Peyer's patch (tissue), 4 donors: ENCODE results near the gene SEMA5B. TPM values are rescaled to one million over a fixed set of nuclear protein-coding genes. Genes with fewer than 3 reads are reported as not detected.

Experiments used
- DNase-seq, 3 donors: peaks; one replicate each; pipeline ENCODE4 v3.0.0-alpha.2; 2017 to 2019
- H3K27ac ChIP-seq, 4 donors: fragments of 200-600 bp; sonication (generic); one replicate each; pipeline ENCODE4 v1.5.1; 2016 to 2019
- H3K27me3 ChIP-seq, 2 donors: fragments of 200-600 bp; sonication (generic); one replicate each; pipeline ENCODE4 v1.5.1; 2019
- H3K36me3 ChIP-seq, 3 donors: fragments of 200-600 bp; sonication (generic); one replicate each; pipeline ENCODE4 v1.5.1; 2016 to 2019
- H3K4me1 ChIP-seq, 4 donors: fragments of 200-600 bp; sonication (generic); one replicate each; pipeline ENCODE4 v1.5.1; 2016 to 2019
- H3K4me3 ChIP-seq, 4 donors: fragments of 200-600 bp; sonication (generic); 1 replicate in 3 of 4; 2 replicates in 1 of 4; pipeline ENCODE4 v1.5.1; 2016 to 2019; ENCODE audit warnings: mild to moderate bottlenecking in 1 of 4
- H3K9me3 ChIP-seq, 4 donors: fragments of 200-600 bp; sonication (generic); one replicate each; pipeline ENCODE4 v1.5.1; 2016 to 2019; ENCODE audit warnings: mild to moderate bottlenecking in 1 of 4
- POLR2A ChIP-seq, 2 donors: fragments of 450-650 bp; IDR thresholded peaks; one replicate each; pipeline ENCODE4 v1.5.1; 2017; ENCODE audit warnings: antibody characterized with exemption in 2 of 2, mild to moderate bottlenecking in 2 of 2, moderate library complexity in 2 of 2
- total RNA-seq, 4 donors: library from RNA; depleted of rRNA; stranded (reverse); fragments of >200 nt; gene quantifications; one replicate each; pipeline ENCODE4 v1.1.0, GENCODE V29; 2016
- TF ChIP-seq, protein P1 (sequence below), 6 experiments: fragments of 450-650 bp in 4 of 6; fragments of 200-600 bp in 2 of 6; sonication (generic) in 1 of 6; IDR thresholded peaks; one replicate each; pipeline ENCODE4 v1.5.1; 2017 to 2019; ENCODE audit warnings: antibody characterized with exemption in 6 of 6, mild to moderate bottlenecking in 3 of 6, moderate library complexity in 1 of 6

SEMA5B gene
- total RNA-seq, 4 donors from 2014 or later = 0.54 to 6.8 (median 2.5) TPM; not detected in 1

DNA sequence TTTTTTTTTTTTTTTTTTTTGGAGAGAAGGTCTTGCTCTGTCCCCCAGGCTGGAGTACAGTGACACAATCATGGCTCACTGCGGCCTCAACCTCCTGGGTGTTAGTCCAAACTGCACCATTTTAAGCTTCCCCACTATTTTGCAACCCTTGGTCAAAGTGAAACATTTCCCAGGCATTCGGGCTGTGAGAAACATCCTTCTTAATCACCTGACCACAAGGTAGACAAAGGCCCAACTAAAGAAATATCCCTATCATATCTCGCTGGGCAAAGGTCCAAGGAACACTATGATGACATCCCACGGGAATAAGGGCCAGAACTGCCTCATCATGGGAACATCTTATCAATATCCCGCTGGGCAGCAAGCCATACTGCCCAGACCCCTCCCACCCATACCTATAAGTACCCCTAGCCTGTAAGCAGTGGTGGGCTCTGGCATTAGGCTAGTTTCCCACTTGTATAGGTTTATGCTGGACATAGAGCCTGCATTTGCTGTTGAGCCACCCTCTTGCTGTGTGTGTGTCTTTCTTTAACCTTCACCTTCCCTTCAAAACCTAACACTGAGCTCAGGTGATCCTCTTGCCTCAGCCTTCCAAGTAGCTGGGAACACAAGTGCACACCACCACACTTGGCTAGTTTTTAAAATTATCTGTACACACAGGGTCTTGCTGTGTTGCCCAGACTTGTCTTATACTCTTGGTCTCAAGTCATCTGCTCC is 95.2 kb downstream of the SEMA5B start:
- H3K36me3 ChIP-seq = no peaks in the 10 kb centered on the region
- no peak for TF ChIP-seq POLR2A (IDR thresholded peaks at IDR 0.05)
- TF ChIP-seq, protein P1, sequence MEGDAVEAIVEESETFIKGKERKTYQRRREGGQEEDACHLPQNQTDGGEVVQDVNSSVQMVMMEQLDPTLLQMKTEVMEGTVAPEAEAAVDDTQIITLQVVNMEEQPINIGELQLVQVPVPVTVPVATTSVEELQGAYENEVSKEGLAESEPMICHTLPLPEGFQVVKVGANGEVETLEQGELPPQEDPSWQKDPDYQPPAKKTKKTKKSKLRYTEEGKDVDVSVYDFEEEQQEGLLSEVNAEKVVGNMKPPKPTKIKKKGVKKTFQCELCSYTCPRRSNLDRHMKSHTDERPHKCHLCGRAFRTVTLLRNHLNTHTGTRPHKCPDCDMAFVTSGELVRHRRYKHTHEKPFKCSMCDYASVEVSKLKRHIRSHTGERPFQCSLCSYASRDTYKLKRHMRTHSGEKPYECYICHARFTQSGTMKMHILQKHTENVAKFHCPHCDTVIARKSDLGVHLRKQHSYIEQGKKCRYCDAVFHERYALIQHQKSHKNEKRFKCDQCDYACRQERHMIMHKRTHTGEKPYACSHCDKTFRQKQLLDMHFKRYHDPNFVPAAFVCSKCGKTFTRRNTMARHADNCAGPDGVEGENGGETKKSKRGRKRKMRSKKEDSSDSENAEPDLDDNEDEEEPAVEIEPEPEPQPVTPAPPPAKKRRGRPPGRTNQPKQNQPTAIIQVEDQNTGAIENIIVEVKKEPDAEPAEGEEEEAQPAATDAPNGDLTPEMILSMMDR (IDR thresholded peaks at IDR 0.05) = no peak
- DNase-seq = no peak

GRCh38 chr3:122931636-122932035 is 95.9 kb downstream of the SEMA5B start:
- TF ChIP-seq, protein P1 (IDR thresholded peaks at IDR 0.05) = no peak
- TF ChIP-seq POLR2A (IDR thresholded peaks at IDR 0.05) = no peak

More for the DNA sequence above, 95.2 kb downstream of the SEMA5B start:
- Histone ChIP-seq H3K27me3 (no peaks in the 10 kb centered on the region), H3K4me1 (no peaks in the 10 kb centered on the region), H3K9me3 (no peaks in the 10 kb centered on the region), H3K4me3 (no peak overlapping the region), H3K27ac (no peak overlapping the region)

GRCh38 chr3:122930063-122930997 is 97.2 kb downstream of the SEMA5B start:
- DNase-seq = no peak
- TF ChIP-seq, protein P1 (IDR thresholded peaks at IDR 0.05) = no peak
- no peak for TF ChIP-seq POLR2A (IDR thresholded peaks at IDR 0.05)

More at GRCh38 chr3:122931636-122932035, 95.9 kb downstream of the SEMA5B start:
- Histone ChIP-seq H3K27ac (no peak overlapping the region), H3K9me3 (no peaks in the 10 kb centered on the region), H3K36me3 (no peaks in the 10 kb centered on the region), H3K4me1 (no peaks in the 10 kb centered on the region), H3K27me3 (no peaks in the 10 kb centered on the region), H3K4me3 (no peak overlapping the region)
- DNase-seq = no peak

DNA sequence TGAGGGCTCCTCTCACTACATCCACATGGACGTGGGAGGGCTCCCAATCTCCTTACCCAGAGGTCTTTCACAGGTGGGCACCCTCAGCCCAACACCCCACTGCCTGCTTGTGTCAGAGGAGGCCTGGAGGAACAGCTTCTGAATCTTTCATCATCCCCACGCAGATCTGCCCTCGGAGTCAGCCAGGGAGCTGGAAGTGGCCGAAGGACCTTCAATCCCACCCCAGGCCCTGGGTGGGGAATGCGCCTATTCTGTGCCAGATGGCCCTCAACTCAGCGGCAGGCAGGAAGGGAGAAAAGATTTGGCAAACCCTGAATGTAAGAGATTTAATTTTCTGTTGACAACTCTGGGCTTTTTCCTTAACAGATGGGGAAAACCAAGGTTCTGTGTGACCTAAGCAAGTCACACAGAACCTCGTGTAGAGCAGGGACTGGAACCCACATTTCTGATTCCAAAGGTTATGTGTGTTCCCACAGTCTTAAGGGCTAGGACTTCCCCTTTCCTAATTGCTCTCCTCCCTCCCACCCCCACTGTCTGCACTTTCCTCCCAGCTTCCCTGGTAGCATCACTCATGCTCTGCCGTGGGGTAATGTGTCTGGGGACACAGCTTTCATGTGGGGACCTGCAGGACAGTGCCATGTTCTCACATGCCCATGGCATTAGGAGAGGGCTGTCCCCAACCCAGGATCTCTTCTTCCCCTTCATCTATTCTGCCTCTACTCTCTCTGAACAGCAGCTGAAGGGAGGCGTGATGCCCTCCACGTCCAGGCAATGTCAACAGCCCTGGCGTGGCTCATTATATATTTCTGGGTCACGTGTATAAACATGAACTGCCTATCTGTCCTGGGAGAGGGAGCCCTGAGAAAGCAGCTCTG is 98.1 kb downstream of the SEMA5B start:
- no peak overlapping the region for H3K27ac ChIP-seq
- TF ChIP-seq, protein P1 (IDR thresholded peaks at IDR 0.05) = no peak
- no peak for TF ChIP-seq POLR2A (IDR thresholded peaks at IDR 0.05)

More at GRCh38 chr3:122930063-122930997, 97.2 kb downstream of the SEMA5B start:
- Histone ChIP-seq H3K4me3 (no peak overlapping the region), H3K27ac (no peak overlapping the region), H3K36me3 (no peaks in the 10 kb centered on the region), H3K4me1 (no peaks in the 10 kb centered on the region), H3K9me3 (no peaks in the 10 kb centered on the region), H3K27me3 (no peaks in the 10 kb centered on the region)

More for the DNA sequence above, 98.1 kb downstream of the SEMA5B start:
- Histone ChIP-seq H3K4me1 (no peaks in the 10 kb centered on the region), H3K9me3 (no peaks in the 10 kb centered on the region), H3K36me3 (no peaks in the 10 kb centered on the region), H3K4me3 (no peak overlapping the region), H3K27me3 (no peaks in the 10 kb centered on the region)
- DNase-seq = no peak
